ENCODE data around the gene LRRC36. TPM values are rescaled to one million over a fixed set of nuclear protein-coding genes. Genes with fewer than 3 reads are reported as not detected.
A peak's percentile ranks its signal among the peaks of the same experiment; 100 is the strongest.
"Not testable (repeated sequence)": the region's sequence is repeated elsewhere in the genome, so short reads cannot be mapped to it uniquely, and the experiment has no call there.

LRRC36 gene
- polyA plus RNA-seq, 1 donor (not counting 4 experiments of a cell fraction or from before 2014, with no cell fraction given): not detected

- dilution Hi-C loops (cut with MboI; ENCODE audit: extremely low pct_ligation_motif_present, low sequenced_read_pairs): no loop called here
- TF ChIP-seq, protein P1, sequence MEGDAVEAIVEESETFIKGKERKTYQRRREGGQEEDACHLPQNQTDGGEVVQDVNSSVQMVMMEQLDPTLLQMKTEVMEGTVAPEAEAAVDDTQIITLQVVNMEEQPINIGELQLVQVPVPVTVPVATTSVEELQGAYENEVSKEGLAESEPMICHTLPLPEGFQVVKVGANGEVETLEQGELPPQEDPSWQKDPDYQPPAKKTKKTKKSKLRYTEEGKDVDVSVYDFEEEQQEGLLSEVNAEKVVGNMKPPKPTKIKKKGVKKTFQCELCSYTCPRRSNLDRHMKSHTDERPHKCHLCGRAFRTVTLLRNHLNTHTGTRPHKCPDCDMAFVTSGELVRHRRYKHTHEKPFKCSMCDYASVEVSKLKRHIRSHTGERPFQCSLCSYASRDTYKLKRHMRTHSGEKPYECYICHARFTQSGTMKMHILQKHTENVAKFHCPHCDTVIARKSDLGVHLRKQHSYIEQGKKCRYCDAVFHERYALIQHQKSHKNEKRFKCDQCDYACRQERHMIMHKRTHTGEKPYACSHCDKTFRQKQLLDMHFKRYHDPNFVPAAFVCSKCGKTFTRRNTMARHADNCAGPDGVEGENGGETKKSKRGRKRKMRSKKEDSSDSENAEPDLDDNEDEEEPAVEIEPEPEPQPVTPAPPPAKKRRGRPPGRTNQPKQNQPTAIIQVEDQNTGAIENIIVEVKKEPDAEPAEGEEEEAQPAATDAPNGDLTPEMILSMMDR (optimal IDR thresholded peaks at IDR 0.05 in 1 of 3, IDR thresholded peaks at IDR 0.05 in 1 of 3, conservative IDR thresholded peaks at IDR 0.05 in 1 of 3; ENCODE audit: extremely low read depth in 1 of 3, insufficient read depth in 2 of 3, low read length in 3 of 3): no peak
- TF ChIP-seq EZH2 (IDR thresholded peaks at IDR 0.05; ENCODE audit: low read length): no peak
- H3K9me1 ChIP-seq (ENCODE audit: control insufficient read depth, extremely low read depth, insufficient read depth, low read length): no peaks in the 10 kb centered on the region
- no peak overlapping the region for H3K27ac ChIP-seq (ENCODE audit: control insufficient read depth, insufficient read depth, low read length)
- H3K9me3 ChIP-seq (ENCODE audit: control insufficient read depth, low read depth, low read length): no peaks in the 10 kb centered on the region
- H2AFZ ChIP-seq (ENCODE audit: control insufficient read depth, low read length): no peak overlapping the region
- no peaks in the 10 kb centered on the region for H4K20me1 ChIP-seq (ENCODE audit: control insufficient read depth, extremely low read depth, insufficient read depth, low read length)
- H3K36me3 ChIP-seq (ENCODE audit: control insufficient read depth in 2 of 2, extremely low read depth in 1 of 2, insufficient read depth in 2 of 2, low read length in 2 of 2): no peaks in the 10 kb centered on the region
- H3K27me3 ChIP-seq (ENCODE audit: control insufficient read depth, extremely low read depth, insufficient read depth, low read length): peaks cover 3% of the 10 kb centered on the region
- FAIRE-seq: no peak
- DNase-seq (ENCODE audit: low read depth, low spot score): no peak
- no peak overlapping the region for H3K4me2 ChIP-seq (ENCODE audit: control insufficient read depth, extremely low read depth, insufficient read depth, low read depth, low read length)
- H3K4me3 ChIP-seq (ENCODE audit: control insufficient read depth in 2 of 3, extremely low read depth in 1 of 3, insufficient read depth in 2 of 3, low read depth in 1 of 3, low read length in 3 of 3): no peak overlapping the region
- H3K9ac ChIP-seq (ENCODE audit: control insufficient read depth, extremely low read depth, insufficient read depth, low read length): no peak overlapping the region
- H3K79me2 ChIP-seq (ENCODE audit: control insufficient read depth, insufficient read depth, low read length): no peaks in the 10 kb centered on the region
- no peaks in the 10 kb centered on the region for H3K4me1 ChIP-seq (ENCODE audit: control insufficient read depth, extremely low read depth, insufficient read depth, low read length)
Measured at GRCh38 chr16:67370661-67371060, 44.0 kb downstream of the LRRC36 start.

GRCh38 chr16:67372664-67373063, 46.0 kb downstream of the LRRC36 start:
- dilution Hi-C loops (cut with MboI; ENCODE audit: extremely low pct_ligation_motif_present, low sequenced_read_pairs): no loop called here
- FAIRE-seq: no peak
- no peaks in the 10 kb centered on the region for H3K9me1 ChIP-seq (ENCODE audit: control insufficient read depth, extremely low read depth, insufficient read depth, low read length)
- no peaks in the 10 kb centered on the region for H3K79me2 ChIP-seq (ENCODE audit: control insufficient read depth, insufficient read depth, low read length)
- H3K4me1 ChIP-seq (ENCODE audit: control insufficient read depth, extremely low read depth, insufficient read depth, low read length): no peaks in the 10 kb centered on the region
- H3K27me3 ChIP-seq (ENCODE audit: control insufficient read depth, extremely low read depth, insufficient read depth, low read length): peaks cover 3% of the 10 kb centered on the region
- no peaks in the 10 kb centered on the region for H4K20me1 ChIP-seq (ENCODE audit: control insufficient read depth, extremely low read depth, insufficient read depth, low read length)
- H3K9me3 ChIP-seq (ENCODE audit: control insufficient read depth, low read depth, low read length): no peaks in the 10 kb centered on the region
- H3K36me3 ChIP-seq (ENCODE audit: control insufficient read depth in 2 of 2, extremely low read depth in 1 of 2, insufficient read depth in 2 of 2, low read length in 2 of 2): no peaks in the 10 kb centered on the region
- no peak overlapping the region for H3K4me3 ChIP-seq (ENCODE audit: control insufficient read depth in 2 of 3, extremely low read depth in 1 of 3, insufficient read depth in 2 of 3, low read depth in 1 of 3, low read length in 3 of 3)
- H2AFZ ChIP-seq (ENCODE audit: control insufficient read depth, low read length): no peak overlapping the region
- DNase-seq (ENCODE audit: low read depth, low spot score): no peak
- no peak overlapping the region for H3K4me2 ChIP-seq (ENCODE audit: control insufficient read depth, extremely low read depth, insufficient read depth, low read depth, low read length)
- H3K9ac ChIP-seq (ENCODE audit: control insufficient read depth, extremely low read depth, insufficient read depth, low read length): no peak overlapping the region
- H3K27ac ChIP-seq (ENCODE audit: control insufficient read depth, insufficient read depth, low read length): no peak overlapping the region
- TF ChIP-seq, protein P1 (optimal IDR thresholded peaks at IDR 0.05 in 1 of 3, IDR thresholded peaks at IDR 0.05 in 1 of 3, conservative IDR thresholded peaks at IDR 0.05 in 1 of 3; ENCODE audit: extremely low read depth in 1 of 3, insufficient read depth in 2 of 3, low read length in 3 of 3): peak in 2 of 3 experiments; percentile 29 to 34
- no peak for TF ChIP-seq EZH2 (IDR thresholded peaks at IDR 0.05; ENCODE audit: low read length)

DNA sequence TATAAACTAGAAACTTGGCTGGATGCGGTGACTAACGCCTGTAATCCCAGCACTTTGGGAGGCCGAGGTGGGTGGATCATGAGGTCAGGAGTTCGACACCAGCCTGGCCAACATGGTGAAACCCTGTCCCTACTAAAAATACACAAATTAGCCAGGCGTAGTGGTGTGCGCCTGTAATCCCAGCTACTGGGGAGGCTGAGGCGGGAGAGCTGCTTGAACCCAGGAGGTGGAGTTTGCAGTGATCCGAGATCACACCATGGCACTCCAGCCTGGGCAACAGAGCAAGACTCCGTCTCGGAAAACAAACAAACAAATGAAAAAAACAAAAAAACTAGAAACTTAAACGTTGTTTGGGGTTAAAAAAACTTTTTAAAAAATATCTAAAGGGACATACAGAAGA, 49.4 kb downstream of the LRRC36 start:
- H4K20me1 ChIP-seq (ENCODE audit: control insufficient read depth, extremely low read depth, insufficient read depth, low read length); FAIRE-seq; H3K27ac ChIP-seq (ENCODE audit: control insufficient read depth, insufficient read depth, low read length); dilution Hi-C loops (cut with MboI; ENCODE audit: extremely low pct_ligation_motif_present, low sequenced_read_pairs); H3K9ac ChIP-seq (ENCODE audit: control insufficient read depth, extremely low read depth, insufficient read depth, low read length); H3K4me3 ChIP-seq (ENCODE audit: control insufficient read depth in 2 of 3, extremely low read depth in 1 of 3, insufficient read depth in 2 of 3, low read depth in 1 of 3, low read length in 3 of 3); H3K4me1 ChIP-seq (ENCODE audit: control insufficient read depth, extremely low read depth, insufficient read depth, low read length); H3K79me2 ChIP-seq (ENCODE audit: control insufficient read depth, insufficient read depth, low read length); H2AFZ ChIP-seq (ENCODE audit: control insufficient read depth, low read length); H3K36me3 ChIP-seq (ENCODE audit: control insufficient read depth in 2 of 2, extremely low read depth in 1 of 2, insufficient read depth in 2 of 2, low read length in 2 of 2); DNase-seq (ENCODE audit: low read depth, low spot score); H3K9me1 ChIP-seq (ENCODE audit: control insufficient read depth, extremely low read depth, insufficient read depth, low read length); H3K9me3 ChIP-seq (ENCODE audit: control insufficient read depth, low read depth, low read length); H3K27me3 ChIP-seq (ENCODE audit: control insufficient read depth, extremely low read depth, insufficient read depth, low read length); H3K4me2 ChIP-seq (ENCODE audit: control insufficient read depth, extremely low read depth, insufficient read depth, low read depth, low read length): not testable (repeated sequence)

All from keratinocyte (primary cell).